ENCODE results near the gene ALDOB. TPM values are rescaled to one million over a fixed set of nuclear protein-coding genes. Genes with fewer than 3 reads are reported as not detected.

Gene ALDOB
- polyA plus RNA-seq, 1 donor from 2014 or later, result not detected

DNA sequence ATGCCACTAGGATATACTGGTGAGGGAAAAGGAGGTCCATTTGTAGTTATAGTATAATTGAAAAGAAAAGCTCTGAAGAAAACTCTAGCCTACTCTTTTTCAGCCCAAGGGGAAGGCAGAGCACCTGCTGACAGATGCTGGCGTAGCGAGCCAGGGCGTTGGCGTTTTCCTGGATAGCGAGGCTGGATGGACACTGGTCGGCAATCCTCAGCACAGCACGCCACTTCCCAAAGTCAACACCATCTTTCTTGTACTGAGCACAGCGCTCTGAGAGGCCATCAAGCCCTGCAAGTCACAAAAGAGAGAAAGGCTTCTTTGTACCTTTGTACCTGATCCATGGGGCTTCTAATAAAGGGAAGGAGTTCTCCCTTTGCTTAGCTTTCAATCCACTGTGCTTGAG is 8.2 kb downstream of the ALDOB start:
- Histone ChIP-seq H3K9me3 (ENCODE audit: low read length) (no peaks in the 10 kb centered on the region), H3K79me2 (replicated peaks; ENCODE audit: insufficient read depth, low read length) (no peaks in the 10 kb centered on the region), H3K27ac (ENCODE audit: low read length) (no peak overlapping the region), H4K20me1 (ENCODE audit: insufficient read depth) (no peaks in the 10 kb centered on the region), H3K4me3 (ENCODE audit: low read length) (no peak overlapping the region), H3K9me2 (ENCODE audit: insufficient read depth, low read length) (no peaks in the 10 kb centered on the region), H3F3A (ENCODE audit: insufficient read depth, low read length, poor library complexity, severe bottlenecking) (no peaks in the 10 kb centered on the region), H3K36me3 (ENCODE audit: insufficient read depth, low read length) (no peaks in the 10 kb centered on the region), H3K9ac (ENCODE audit: low read length) (no peak overlapping the region), H3K27me3 (ENCODE audit: insufficient read depth, low read depth, low read length) (no peaks in the 10 kb centered on the region), H3K4me2 (ENCODE audit: low read length) (no peak overlapping the region), H2AFZ (ENCODE audit: low read depth, low read length) (no peak overlapping the region)
- TF ChIP-seq, protein P1, sequence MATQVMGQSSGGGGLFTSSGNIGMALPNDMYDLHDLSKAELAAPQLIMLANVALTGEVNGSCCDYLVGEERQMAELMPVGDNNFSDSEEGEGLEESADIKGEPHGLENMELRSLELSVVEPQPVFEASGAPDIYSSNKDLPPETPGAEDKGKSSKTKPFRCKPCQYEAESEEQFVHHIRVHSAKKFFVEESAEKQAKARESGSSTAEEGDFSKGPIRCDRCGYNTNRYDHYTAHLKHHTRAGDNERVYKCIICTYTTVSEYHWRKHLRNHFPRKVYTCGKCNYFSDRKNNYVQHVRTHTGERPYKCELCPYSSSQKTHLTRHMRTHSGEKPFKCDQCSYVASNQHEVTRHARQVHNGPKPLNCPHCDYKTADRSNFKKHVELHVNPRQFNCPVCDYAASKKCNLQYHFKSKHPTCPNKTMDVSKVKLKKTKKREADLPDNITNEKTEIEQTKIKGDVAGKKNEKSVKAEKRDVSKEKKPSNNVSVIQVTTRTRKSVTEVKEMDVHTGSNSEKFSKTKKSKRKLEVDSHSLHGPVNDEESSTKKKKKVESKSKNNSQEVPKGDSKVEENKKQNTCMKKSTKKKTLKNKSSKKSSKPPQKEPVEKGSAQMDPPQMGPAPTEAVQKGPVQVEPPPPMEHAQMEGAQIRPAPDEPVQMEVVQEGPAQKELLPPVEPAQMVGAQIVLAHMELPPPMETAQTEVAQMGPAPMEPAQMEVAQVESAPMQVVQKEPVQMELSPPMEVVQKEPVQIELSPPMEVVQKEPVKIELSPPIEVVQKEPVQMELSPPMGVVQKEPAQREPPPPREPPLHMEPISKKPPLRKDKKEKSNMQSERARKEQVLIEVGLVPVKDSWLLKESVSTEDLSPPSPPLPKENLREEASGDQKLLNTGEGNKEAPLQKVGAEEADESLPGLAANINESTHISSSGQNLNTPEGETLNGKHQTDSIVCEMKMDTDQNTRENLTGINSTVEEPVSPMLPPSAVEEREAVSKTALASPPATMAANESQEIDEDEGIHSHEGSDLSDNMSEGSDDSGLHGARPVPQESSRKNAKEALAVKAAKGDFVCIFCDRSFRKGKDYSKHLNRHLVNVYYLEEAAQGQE (IDR thresholded peaks at IDR 0.05; ENCODE audit: borderline replicate concordance), result no peak
- TF ChIP-seq EZH2 (IDR thresholded peaks at IDR 0.05; ENCODE audit: borderline replicate concordance, insufficient read depth, low read length, poor library complexity, severe bottlenecking), result no peak
- no peak for TF ChIP-seq EP300 (conservative IDR thresholded peaks at IDR 0.05; ENCODE audit: poor library complexity, severe bottlenecking)
- no peak for TF ChIP-seq SMC3 (conservative IDR thresholded peaks at IDR 0.05; ENCODE audit: poor library complexity)
- no peak for TF ChIP-seq MXI1 (conservative IDR thresholded peaks at IDR 0.05; ENCODE audit: poor library complexity, severe bottlenecking)
- TF ChIP-seq, protein P2, sequence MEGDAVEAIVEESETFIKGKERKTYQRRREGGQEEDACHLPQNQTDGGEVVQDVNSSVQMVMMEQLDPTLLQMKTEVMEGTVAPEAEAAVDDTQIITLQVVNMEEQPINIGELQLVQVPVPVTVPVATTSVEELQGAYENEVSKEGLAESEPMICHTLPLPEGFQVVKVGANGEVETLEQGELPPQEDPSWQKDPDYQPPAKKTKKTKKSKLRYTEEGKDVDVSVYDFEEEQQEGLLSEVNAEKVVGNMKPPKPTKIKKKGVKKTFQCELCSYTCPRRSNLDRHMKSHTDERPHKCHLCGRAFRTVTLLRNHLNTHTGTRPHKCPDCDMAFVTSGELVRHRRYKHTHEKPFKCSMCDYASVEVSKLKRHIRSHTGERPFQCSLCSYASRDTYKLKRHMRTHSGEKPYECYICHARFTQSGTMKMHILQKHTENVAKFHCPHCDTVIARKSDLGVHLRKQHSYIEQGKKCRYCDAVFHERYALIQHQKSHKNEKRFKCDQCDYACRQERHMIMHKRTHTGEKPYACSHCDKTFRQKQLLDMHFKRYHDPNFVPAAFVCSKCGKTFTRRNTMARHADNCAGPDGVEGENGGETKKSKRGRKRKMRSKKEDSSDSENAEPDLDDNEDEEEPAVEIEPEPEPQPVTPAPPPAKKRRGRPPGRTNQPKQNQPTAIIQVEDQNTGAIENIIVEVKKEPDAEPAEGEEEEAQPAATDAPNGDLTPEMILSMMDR (IDR thresholded peaks at IDR 0.05; ENCODE audit: poor library complexity, severe bottlenecking), result no peak
- TF ChIP-seq TAF1 (IDR thresholded peaks at IDR 0.05; ENCODE audit: low read depth), result no peak

DNA sequence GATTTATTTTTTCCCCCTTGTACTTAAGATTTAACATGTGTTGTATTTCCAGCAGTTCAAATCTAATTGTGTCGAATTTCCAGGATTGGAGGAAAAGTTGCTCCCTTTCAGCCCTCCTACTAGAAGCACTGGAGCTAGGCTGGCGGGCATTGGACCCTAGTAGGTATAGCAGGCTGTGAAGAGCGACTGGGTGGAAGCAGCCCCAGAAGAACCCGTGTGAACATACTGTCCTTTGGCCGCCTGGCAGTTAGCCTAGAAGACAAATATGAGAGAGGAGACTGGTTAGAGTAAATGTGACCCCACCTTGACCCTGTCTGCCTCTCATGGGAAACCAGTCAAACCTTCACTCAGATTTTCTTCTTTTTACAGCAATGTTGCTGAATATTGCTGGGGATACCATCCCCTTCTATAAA is 13.9 kb downstream of the ALDOB start:
- no peaks in the 10 kb centered on the region for H4K20me1 ChIP-seq (ENCODE audit: insufficient read depth)
- no peaks in the 10 kb centered on the region for H3K27me3 ChIP-seq (ENCODE audit: insufficient read depth, low read depth, low read length)
- H3K27ac ChIP-seq (ENCODE audit: low read length), result no peak overlapping the region
- H3K9me3 ChIP-seq (ENCODE audit: low read length), result no peaks in the 10 kb centered on the region
- TF ChIP-seq TAF1 (IDR thresholded peaks at IDR 0.05; ENCODE audit: low read depth), result no peak
- TF ChIP-seq EP300 (conservative IDR thresholded peaks at IDR 0.05; ENCODE audit: poor library complexity, severe bottlenecking), result no peak
- no peak for TF ChIP-seq EZH2 (IDR thresholded peaks at IDR 0.05; ENCODE audit: borderline replicate concordance, insufficient read depth, low read length, poor library complexity, severe bottlenecking)
- H3K9ac ChIP-seq (ENCODE audit: low read length), result no peak overlapping the region
- no peaks in the 10 kb centered on the region for H3K9me2 ChIP-seq (ENCODE audit: insufficient read depth, low read length)
- H3K79me2 ChIP-seq (replicated peaks; ENCODE audit: insufficient read depth, low read length), result no peaks in the 10 kb centered on the region
- H3K4me2 ChIP-seq (ENCODE audit: low read length), result no peak overlapping the region
- no peaks in the 10 kb centered on the region for H3F3A ChIP-seq (ENCODE audit: insufficient read depth, low read length, poor library complexity, severe bottlenecking)
- no peak overlapping the region for H2AFZ ChIP-seq (ENCODE audit: low read depth, low read length)
- no peaks in the 10 kb centered on the region for H3K36me3 ChIP-seq (ENCODE audit: insufficient read depth, low read length)
- H3K4me3 ChIP-seq (ENCODE audit: low read length), result no peak overlapping the region

DNA sequence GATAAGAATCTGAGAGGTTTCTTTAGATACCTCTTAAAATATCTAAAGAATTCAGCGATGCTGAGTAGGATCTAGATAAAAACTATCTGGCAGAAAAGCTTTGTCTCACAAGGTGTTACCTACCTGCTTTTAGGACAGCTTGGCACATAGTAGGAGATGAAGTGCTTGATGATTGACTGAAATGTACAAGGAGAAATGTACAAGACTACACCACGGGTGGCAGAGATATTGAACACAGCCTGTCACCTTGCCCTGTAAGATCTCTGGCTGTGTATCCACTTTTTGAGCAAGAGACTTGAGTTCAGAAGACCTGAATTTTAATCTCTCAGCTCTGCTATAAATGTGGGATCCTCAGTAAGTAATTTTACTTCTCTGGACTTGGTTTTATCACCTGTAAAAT is 15.7 kb downstream of the ALDOB start:
- Histone ChIP-seq H3K4me2 (ENCODE audit: low read length) (no peak overlapping the region), H3K36me3 (ENCODE audit: insufficient read depth, low read length) (no peaks in the 10 kb centered on the region), H3K4me3 (ENCODE audit: low read length) (no peak overlapping the region), H2AFZ (ENCODE audit: low read depth, low read length) (no peak overlapping the region), H3K79me2 (replicated peaks; ENCODE audit: insufficient read depth, low read length) (no peaks in the 10 kb centered on the region), H3K9ac (ENCODE audit: low read length) (no peak overlapping the region), H3F3A (ENCODE audit: insufficient read depth, low read length, poor library complexity, severe bottlenecking) (no peaks in the 10 kb centered on the region), H4K20me1 (ENCODE audit: insufficient read depth) (no peaks in the 10 kb centered on the region), H3K9me2 (ENCODE audit: insufficient read depth, low read length) (no peaks in the 10 kb centered on the region), H3K27ac (ENCODE audit: low read length) (no peak overlapping the region), H3K27me3 (ENCODE audit: insufficient read depth, low read depth, low read length) (no peaks in the 10 kb centered on the region), H3K9me3 (ENCODE audit: low read length) (no peaks in the 10 kb centered on the region)
- TF ChIP-seq, protein P1 (IDR thresholded peaks at IDR 0.05; ENCODE audit: borderline replicate concordance), result no peak
- TF ChIP-seq EZH2 (IDR thresholded peaks at IDR 0.05; ENCODE audit: borderline replicate concordance, insufficient read depth, low read length, poor library complexity, severe bottlenecking), result no peak
- TF ChIP-seq EP300 (conservative IDR thresholded peaks at IDR 0.05; ENCODE audit: poor library complexity, severe bottlenecking), result no peak
- TF ChIP-seq MXI1 (conservative IDR thresholded peaks at IDR 0.05; ENCODE audit: poor library complexity, severe bottlenecking), result no peak

Measured in neural cell (in vitro differentiated cells).